Lower leg skin (tissue), 3 donors: ENCODE data around the gene PIGQ.

Source experiments
- POLR2A ChIP-seq, 2 donors: fragments of 450-650 bp; IDR thresholded peaks; one replicate each; pipeline ENCODE4 v1.6.1; 2016 to 2017; ENCODE audit warnings: antibody characterized with exemption in 2 of 2, mild to moderate bottlenecking in 1 of 2, moderate library complexity in 1 of 2
- TF ChIP-seq, protein P1 (sequence below), 3 donors: fragments of 450-650 bp; IDR thresholded peaks; one replicate each; pipeline ENCODE4 v1.5.1; 2016; ENCODE audit warnings: antibody characterized with exemption in 3 of 3, mild to moderate bottlenecking in 3 of 3, moderate library complexity in 2 of 3

DNA sequence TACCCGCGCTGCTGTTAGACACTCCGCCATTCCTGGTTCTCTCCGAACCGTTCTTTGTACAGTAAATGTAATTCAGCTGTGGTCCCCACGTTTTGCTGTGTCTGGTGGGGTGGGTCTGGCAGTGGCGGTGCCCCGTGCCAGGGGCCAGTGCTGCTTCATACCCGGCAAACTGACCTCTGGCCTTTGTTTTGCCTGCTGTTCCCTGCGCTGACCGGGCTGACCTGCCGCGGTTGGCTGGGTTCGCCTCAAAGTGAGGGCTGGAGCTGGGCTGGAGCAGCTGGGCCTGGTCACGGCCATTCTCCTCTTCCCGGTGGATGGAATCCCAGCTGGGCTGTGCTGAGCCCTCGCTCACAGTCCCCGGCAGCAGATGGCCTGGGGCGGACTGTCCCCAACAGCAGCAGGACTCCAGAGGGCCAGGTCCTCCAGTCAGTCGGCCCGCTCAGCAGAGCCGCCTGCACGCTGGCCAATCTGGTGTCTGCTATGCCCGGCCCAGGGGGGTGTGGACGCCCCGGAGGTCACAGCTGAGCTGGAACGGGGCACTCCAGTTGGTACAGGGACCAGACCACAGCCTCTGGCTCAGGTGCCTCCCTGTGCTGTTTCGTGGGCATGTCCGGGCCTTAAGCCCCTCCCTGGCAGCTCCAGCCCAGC, 59.5 kb downstream of the PIGQ start:
- TF ChIP-seq, protein P1, sequence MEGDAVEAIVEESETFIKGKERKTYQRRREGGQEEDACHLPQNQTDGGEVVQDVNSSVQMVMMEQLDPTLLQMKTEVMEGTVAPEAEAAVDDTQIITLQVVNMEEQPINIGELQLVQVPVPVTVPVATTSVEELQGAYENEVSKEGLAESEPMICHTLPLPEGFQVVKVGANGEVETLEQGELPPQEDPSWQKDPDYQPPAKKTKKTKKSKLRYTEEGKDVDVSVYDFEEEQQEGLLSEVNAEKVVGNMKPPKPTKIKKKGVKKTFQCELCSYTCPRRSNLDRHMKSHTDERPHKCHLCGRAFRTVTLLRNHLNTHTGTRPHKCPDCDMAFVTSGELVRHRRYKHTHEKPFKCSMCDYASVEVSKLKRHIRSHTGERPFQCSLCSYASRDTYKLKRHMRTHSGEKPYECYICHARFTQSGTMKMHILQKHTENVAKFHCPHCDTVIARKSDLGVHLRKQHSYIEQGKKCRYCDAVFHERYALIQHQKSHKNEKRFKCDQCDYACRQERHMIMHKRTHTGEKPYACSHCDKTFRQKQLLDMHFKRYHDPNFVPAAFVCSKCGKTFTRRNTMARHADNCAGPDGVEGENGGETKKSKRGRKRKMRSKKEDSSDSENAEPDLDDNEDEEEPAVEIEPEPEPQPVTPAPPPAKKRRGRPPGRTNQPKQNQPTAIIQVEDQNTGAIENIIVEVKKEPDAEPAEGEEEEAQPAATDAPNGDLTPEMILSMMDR (IDR thresholded peaks at IDR 0.05): no peak
- no peak for TF ChIP-seq POLR2A (IDR thresholded peaks at IDR 0.05)
